ENCODE measurements around the gene CAPN13.

CAPN13 gene

DNA sequence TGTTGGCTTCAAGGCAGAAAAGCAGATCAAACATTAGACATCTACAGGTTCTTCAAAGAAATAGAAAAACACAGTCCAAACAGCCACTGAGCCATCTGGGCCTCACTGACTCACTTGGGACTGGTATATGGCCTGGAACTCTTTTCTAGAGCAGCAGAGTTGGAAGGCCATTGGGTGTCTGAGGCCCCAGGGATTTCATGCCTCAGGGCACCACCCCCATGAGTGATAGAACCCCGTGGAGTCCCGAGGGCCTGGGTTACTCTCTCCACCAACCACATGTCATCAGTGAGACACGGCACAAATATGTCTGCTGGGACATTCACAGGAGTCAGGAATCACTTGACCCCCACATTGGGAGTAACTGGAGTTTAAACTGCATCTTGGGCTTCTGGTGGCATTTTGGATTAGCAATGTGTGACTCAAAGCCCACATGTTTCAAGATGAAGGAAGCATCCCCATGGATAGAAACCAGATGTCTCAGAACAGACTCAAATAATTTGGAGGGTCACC lies 44.0 kb downstream of the CAPN13 start:
- DNase-seq = no peak

DNA sequence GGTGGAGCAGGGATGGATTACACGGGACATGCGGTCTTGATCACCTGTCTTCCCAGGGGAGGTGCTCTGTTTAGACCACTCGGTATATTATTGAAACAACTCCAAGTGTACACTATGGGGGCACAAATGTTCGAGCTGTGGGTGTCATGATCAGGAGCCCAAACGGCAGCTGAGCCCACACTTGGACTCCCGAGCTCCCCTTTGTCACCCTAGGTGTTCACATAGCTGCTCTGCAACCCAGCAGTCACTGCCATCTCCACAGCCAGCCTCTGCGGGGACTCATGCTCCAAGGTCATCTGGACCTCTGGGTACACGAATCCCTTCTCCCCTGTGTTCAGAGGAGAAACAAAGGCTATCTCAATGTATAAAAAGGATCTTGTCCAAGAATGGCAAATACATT lies 46.0 kb downstream of the CAPN13 start:
- DNase-seq = no peak

DNA sequence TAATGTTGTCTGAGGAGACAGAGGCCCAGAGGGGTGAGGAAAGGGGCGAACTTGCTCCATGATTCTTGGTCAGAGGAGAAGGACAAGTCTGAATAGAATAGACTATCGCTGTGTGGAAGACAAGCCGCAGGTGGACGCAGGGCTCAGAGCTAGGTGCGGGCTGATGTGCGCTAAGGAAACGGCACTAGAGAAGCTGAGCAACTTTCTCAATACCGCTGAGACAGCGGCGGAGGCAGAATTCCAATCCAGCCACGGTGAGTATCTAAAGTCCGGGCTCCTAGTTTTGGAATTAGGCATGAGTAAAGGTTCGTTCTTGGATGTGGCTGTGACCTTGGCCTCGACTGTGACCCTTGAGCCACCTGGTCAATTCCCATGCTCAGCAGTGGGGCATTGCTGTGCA lies 47.8 kb downstream of the CAPN13 start:
- no peak for DNase-seq

DNA sequence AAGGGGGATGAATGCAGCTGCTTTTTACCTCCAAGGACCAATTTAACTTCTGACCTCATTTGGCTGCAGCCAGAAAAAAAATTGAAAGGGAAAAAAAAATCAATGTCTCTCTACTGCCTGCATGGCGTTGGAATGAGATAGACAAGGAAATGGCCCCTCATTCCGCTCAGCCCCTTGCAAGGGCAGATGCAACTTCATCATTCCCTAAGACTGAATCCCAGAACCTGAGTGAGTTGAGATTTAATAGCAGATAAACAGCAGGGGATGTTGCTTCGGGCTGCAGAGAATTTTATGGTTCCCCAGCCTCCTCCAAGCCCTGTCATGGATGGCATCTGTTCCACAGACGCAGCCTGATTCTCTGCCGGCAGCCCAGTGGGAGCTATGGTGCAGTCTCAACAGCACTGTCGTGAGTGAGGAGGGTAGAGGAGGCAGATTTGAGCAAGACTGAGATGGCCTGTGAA lies 49.0 kb downstream of the CAPN13 start:
- no peak for DNase-seq

DNA sequence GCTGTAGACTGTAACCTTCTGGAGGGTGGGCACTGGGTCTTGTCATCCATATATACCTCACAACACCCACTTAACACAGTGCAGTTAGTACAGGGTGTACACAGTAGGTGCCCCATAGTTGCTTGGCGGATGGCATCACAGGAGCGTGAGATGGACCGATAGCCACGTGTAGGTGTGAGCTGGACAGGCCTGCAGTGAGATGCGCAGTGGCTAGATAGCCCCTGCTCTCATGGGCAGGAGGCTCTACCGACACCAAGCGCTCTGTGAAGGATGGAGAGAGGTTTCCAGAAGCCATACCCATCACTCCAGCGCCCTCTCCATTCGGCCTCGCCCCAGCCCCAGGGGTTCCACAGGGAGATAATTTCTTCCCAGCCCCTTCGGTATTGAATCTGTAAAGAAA lies 49.5 kb downstream of the CAPN13 start:
- DNase-seq = no peak

DNA sequence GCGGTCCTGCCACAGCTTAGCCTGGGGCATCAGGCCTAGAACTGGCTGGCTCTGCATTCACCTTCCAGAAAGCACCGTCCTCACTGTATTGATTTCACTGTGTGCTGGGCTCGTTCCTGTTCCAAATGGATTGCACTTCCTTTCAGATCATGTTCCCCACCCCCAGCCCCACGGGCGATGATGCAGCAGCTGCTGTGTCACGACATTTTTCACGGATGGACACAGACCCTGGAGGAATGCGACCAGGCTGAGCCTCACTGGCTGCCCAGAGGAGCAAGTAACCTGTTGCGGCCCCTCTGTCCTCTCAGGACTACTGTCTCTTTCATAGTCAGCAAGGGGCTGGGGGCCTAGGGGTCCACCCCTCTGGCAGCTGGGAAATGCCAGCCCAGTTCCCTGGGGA lies 50.3 kb downstream of the CAPN13 start:
- DNase-seq = no peak

DNA sequence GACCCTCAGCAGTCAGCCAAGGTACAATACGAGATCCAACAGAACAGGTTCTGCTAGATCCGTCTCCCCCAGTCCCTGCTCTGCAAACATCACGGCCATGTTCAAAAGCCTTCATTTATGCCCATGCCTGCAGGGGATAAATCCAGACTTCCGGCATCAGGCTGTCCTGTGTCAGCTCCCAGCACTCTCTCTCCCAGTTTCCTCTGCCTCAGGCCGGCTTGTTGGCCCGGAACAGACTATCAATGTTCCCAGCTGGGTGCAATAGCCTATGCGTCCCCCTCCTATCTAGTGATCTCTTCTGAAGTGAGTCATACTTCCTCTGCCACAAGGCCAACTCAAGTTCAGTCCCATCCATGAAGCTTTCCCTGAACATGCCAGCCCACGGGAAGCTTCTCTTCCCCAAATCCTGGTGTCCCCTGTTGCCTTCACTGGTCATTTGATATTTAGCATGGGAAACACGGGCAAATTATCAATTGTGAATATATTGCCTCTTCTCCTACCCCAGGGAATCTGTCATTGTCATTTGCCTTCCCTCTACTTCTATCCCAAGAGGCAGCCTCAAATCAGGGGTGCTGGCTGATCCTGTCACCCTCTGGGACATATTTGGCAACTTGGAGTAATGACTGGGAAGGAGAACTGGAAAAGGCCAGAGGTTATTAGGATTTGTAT lies 51.1 kb downstream of the CAPN13 start:
- no peak for DNase-seq

DNA sequence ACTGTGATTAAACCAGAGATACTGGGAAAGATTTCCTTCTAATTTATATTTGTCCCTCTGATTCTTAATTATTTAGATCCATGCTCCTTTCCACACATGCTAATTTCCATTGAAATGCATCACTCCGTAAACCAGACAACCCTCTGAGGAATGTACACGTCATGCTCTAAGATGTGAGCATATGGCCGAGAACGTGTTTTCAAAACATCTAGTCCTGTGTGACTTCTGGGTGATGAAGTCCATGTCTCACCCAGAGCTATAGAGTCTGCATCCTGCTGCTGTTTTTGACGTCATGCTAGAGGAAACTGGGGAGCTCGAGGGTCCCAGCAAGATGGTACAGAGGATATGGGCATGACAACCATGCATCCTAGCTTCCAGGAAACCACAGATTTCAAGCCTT lies 53.6 kb downstream of the CAPN13 start:
- no peak for DNase-seq

DNA sequence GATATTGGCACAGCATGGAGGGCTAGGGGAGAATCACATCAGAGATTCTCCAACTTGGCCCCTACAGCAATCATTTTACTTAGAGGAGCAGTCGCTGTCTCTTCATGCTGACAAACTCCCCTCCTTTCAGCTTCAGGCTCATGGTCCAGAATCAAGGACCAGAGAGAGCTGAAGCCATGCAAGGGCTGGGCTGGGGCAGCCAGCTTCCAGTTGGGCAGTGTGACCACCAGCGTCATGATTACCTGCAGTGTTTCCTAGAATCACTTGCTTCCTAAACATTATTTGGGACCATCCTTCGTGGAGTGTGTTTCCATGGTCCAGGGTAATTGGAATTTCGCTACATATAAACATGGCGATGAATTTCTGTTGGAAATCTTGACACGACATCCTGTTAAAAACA lies 54.4 kb downstream of the CAPN13 start:
- no peak for DNase-seq

DNA sequence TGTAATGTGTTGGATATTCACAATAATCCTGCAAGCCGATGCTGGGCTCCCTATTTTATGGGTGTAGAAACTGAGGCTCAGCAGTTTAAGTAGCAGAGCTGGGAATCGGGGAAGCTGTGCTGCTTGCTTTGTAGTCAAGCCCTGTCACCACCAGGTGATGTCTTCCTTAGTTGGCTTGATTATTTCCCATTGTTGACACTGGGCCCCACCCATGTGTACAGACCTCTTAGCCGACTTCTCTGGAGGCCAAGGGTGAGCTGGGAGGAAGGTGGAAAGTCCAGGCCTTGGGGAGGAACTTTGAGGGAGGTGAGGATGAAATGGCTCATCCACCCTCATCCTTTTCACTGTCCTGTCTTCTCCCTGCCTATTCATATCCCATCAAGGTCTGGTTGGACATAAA lies 60.0 kb downstream of the CAPN13 start:
- no peak for DNase-seq

DNA sequence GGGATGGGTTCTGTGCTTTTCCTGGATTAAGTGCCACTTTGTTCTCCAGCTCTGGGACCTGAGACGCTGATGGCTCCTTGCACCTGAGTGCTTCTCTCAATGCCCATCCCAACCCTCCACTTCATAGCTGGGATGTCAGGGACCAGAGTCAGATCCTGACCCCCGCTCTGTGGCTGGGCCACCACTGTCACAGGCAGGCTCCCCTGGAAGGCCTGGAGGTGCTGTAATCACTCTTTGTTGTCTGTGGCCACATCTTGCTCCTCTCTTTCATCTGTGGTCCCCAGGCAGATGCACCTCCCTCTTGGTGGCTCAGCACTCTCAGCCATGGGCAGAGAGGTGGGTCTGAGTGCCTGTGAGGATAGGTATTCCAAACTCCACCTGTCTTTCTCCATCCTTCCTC lies 62.4 kb downstream of the CAPN13 start:
- DNase-seq = no peak

DNA sequence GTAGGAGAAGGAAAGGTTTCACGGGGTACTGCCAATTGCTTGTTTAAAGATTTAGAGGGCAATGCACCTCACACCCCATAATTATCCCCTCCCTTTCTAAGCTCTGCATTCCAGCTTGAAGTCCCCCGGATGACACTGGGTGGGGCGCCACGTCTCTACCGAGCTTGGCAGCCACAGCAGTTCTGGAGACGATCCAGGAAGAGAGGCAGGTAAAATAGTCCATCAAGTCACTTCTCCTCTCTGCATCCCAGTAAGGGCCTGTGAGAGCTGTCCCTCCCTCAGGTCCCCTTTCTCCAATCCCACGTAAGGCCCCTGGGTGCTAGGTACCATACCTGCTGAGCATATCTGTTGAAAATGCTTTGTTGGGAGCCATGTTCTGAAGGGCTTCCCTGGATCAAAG lies 65.7 kb downstream of the CAPN13 start:
- no peak for DNase-seq

DNA sequence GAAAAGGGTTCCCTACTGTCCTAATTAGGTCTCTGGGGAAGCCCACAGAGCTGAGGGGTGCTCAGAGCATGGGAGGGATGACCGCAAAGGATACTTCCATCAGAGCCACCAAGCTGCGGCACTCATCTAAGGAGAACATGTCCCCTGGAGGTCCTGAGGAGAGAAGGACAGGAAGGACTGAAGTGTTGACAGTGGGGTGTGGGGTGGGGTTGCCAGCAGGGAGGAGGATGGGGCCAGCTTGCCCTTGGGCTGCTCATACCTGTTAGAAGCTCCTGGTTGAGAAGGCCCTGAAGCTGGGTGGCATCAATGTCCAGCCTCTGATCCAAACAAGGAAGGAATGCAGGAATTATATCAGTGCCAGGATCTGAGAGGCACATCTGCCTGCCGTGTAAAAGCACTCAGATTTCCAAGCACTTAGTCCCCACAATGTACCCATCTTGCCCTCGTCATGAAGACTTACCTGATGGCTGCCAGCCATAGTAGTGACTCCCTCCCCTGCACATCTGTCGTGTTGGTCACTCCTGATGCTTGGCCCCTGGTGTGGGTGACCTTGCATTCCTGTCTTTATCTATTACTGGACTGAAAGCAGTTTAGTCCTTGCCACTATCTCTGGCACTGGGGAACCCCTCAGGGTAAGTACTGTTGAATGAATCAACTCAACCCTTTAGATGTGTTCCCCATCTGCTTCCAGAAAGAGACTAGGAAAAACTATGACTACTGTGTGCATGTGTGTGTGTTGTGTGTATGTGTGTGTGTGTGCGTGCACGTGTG lies 68.9 kb downstream of the CAPN13 start:
- DNase-seq = no peak

DNA sequence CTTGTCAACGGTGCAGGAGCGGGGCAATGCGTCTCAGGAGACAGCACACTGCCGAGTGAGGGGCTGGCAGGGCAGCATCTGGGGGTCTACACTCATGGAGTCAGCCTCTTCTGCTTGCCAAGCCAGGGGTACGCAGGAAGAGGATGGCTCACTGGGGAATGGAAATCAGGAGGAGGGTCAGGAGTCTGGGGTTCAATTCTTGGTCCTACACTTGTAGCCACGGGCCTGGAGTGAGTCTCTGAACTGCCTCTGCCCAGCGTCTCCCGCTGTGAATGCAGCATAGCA lies 70.0 kb downstream of the CAPN13 start:
- no peak for DNase-seq

DNA sequence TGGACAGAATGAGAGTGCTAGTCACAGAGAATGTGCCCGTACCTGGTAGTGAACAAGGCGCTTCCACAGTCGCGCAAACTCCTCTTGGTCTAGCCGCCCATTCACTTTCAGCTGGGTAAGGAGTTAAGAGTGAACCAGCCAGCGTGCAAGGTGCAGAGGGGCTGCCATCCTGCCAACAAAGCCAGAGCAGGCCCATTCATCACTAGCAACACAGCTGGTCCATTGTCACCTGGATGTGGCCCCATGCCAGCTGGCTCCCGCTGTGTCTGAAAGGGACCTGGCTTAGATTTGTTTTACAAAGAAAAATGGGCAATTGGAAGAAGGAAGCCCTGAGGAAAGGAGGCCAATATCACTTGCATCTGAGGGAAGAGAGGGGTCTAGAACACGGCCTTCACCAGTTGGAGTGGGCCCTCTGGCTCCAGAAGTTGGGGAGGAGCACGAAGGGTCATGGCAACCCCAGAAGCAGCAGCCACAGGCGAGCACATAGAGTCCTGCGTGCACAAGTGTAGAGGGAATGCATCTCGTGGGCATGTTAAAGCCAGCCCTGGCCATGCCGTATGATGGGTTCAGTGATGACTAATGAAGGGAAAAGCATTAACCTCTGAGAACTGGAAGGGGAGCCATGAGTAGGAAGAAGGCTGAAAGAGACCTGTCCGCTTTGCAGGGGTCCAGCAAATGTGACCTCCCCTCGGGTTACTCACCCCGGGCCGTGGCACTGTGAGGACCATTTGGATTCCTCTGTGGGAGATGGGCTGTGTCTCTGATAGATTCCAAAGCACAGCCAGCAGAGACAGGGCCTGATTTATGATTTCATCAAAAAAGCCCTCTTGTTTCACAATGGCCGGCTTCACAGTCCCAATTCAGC lies 70.6 kb downstream of the CAPN13 start:
- DNase-seq = no peak

DNA sequence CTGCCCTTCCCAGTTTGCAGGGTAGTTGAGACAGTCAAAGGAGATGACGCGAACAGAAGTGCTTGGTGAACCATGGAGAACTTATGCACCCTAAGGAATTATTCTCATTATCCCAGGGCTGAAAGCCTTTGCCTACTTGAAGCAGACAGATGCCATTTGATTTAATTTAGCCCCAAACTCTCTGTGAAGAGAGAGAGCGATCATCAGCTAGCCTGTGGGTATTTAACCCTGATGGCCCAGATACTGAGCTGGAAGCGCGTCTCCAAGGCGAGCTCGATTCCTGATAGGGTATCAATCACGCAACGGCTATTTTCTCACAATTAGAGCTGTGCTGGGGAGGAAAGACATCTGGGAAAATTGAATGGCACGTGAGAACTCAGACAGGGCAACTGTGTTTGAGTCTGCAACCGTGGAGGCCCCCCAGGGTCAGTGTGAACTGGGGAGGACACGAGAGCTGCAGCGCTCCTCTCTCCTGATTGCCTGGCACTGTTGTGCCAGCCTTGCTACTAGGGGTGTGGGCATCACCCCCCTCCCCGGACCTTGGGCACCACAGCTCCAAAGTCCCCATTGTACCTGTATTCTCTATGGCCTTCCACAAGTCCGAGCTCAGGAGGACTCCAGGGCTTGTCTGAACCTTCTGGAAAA lies 73.2 kb downstream of the CAPN13 start:
- DNase-seq = no peak

DNA sequence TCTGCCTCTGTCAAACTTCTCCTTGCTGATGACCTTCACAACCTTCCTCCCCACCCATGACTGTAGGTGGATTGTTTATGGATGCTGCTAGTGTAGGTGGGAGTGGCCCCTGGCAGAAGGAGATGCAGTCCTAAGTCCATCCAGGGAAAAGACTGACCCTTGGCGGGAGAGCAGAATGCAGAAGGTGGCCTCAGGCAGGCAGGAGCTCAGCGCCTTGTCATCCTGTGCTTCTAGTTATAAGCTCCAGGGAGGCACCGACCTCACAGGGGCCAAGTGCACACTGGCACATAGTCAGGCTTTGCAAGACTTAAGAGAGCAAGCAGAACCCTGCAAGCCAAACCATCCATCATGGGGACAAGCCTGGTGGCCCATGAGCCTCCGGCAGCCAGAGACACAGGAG lies 74.4 kb downstream of the CAPN13 start:
- DNase-seq = no peak

DNA sequence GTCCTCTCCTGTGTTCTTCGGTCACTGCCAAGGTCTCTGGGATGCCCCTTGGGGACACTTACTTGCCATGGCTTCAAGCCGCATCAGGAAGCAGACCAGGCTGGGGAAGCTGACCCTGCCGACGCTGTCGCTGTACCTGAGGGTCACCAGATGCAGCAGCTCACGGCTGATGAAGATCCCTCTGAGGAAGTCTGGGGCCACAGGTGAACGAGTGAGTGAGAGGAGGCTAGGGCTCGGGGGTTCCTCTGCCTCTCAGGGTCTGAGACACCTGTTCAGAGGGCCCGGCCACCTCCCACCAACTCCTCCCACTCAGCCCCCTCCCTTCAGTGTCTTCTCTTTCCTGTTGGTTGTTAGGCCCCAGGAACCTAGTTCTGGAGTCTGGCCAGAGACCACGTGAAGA lies 74.9 kb downstream of the CAPN13 start:
- DNase-seq = no peak

DNA sequence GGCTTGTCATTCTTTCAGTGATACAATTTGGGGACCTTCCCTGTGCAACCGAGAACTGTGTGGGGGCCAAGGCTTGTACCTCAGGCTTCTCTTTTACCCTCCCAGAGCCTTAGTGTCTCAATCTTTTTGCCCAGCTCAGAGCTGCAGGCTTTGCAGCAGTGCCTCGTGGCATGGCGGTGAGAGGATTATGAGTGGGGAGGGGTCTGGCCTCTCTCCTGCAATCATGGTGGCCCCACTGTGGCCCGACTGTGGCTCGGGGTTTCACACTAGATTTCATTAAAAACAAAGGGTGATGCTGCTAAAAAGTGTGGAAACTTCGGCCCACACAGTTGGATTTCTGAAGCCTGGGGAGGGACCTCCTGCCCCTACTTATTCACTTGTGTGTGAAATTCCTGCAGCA lies 75.5 kb downstream of the CAPN13 start:
- DNase-seq = no peak

DNA sequence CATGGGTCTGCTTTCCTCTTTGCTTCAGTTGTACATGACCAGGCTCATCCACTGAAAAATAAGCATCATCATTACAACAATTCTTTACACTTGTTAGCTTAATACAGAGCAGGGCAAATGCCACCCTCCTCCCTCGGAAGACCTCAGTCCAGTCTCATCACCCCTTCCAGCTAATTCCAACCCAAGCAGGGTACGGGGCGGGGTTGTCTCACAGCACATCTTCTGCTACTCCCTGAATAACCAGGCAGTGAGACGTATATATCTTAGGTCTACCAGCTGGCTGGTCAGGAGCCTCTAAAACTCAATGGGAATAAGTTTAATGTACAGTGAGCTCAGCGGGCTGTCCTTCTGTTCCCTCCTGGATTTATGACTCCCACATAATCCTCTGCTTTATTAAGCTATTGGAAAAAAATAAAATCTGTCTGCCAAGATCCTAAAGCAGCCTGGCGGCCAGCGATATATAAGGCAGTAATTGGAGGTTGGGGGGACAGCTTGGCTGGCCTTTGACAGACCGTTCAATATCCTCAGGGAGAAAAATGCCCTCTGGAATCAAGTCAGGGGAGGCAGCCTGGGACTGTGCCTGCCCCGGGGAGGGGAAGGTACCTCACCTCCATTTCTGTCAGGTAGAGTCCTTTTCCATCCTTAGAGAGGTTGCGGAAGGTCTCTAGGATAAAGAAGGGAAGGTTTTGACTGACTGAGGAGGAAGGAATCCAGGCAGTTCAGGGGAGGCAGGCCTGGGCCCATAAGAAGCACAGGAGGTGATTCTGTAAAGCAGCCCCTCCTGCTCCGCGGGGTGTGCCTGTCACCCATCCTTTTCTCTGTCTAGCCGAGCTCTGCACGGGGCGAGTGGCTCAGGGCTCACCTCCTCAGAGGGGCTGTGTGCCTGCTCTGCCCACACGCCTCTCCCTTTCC lies 76.3 kb downstream of the CAPN13 start:
- no peak for DNase-seq

DNA sequence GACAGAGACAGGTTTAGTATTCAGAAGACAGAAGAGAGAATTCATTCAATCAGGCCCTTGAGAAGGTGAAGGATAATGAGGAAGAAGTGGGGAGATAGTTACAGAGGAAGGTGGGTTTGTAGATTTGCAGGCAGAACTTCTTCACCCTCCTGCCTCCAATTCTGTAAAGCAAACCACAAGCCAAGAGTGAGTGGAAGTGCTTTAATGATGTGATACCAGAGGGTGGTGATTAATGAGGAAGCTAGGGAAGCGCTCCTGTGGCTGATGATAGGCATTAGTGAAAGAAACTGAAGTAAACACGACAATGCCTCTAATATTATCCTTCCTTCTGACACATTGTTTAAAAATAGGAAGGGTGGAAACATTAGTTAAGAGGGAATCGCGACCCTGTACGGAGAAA lies 78.2 kb downstream of the CAPN13 start:
- DNase-seq = no peak

All from activated CD4-positive, alpha-beta T cell treated with anti-CD3 and anti-CD28 coated beads for 48 hours (primary cell).